Endometrium (tissue), 2 donors: ENCODE measurements around the gene IFNGR2.
"Not testable (repeated sequence)": the region's sequence is repeated elsewhere in the genome, so short reads cannot be mapped to it uniquely, and the experiment has no call there.

Experiments used
- FAIRE-seq: peaks from 2 replicates; lab custom pipeline; 2012; peaks lifted over from hg19 to GRCh38; lab: Jason Lieb, UNC
- donor health status: control.
- donor health status: control.

The IFNGR2 gene

GRCh38 chr21:33437140-33437539 is 33.9 kb downstream of the IFNGR2 start:
- no peak for FAIRE-seq

GRCh38 chr21:33441489-33442477 is 38.6 kb downstream of the IFNGR2 start:
- no peak for FAIRE-seq

GRCh38 chr21:33443194-33443593 is 40.0 kb downstream of the IFNGR2 start:
- no peak for FAIRE-seq

- no peak for FAIRE-seq
Observed at GRCh38 chr21:33444499-33444898, 41.3 kb downstream of the IFNGR2 start.

GRCh38 chr21:33446620-33447019 is 43.4 kb downstream of the IFNGR2 start:
- FAIRE-seq = not testable (repeated sequence)

- FAIRE-seq = no peak
Observed at GRCh38 chr21:33449616-33450015, 46.4 kb downstream of the IFNGR2 start.

GRCh38 chr21:33451634-33452071 is 48.4 kb downstream of the IFNGR2 start:
- FAIRE-seq = no peak

GRCh38 chr21:33452362-33452761 is 49.1 kb downstream of the IFNGR2 start:
- FAIRE-seq = no peak

GRCh38 chr21:33455686-33456446 is 52.7 kb downstream of the IFNGR2 start:
- no peak for FAIRE-seq

GRCh38 chr21:33458861-33459260 is 55.6 kb downstream of the IFNGR2 start:
- no peak for FAIRE-seq

- FAIRE-seq = no peak
Observed at GRCh38 chr21:33461538-33462250, 58.5 kb downstream of the IFNGR2 start.

- FAIRE-seq = not testable (repeated sequence)
Observed at GRCh38 chr21:33469183-33469582, 66.0 kb downstream of the IFNGR2 start.

- FAIRE-seq = no peak
Observed at GRCh38 chr21:33470701-33471100, 67.5 kb downstream of the IFNGR2 start.

GRCh38 chr21:33473344-33473743 is 70.1 kb downstream of the IFNGR2 start:
- FAIRE-seq = no peak

- no peak for FAIRE-seq
Observed at GRCh38 chr21:33477066-33477465, 73.9 kb downstream of the IFNGR2 start.

- FAIRE-seq = no peak
Observed at GRCh38 chr21:33478182-33478581, 75.0 kb downstream of the IFNGR2 start.

GRCh38 chr21:33478935-33479678 is 75.9 kb downstream of the IFNGR2 start:
- no peak for FAIRE-seq

- FAIRE-seq = no peak
Observed at GRCh38 chr21:33479679-33480480, 76.7 kb downstream of the IFNGR2 start, which contains the start of gene TMEM50B. Gene TMEM50B, minus strand, starts transcription at chr21:33479974. Its CDS starts 11,089 bp downstream, at chr21:33468885.

GRCh38 chr21:33480481-33481103 is 77.4 kb downstream of the IFNGR2 start:
- no peak for FAIRE-seq

- FAIRE-seq = no peak
Observed at GRCh38 chr21:33481314-33481943, 78.2 kb downstream of the IFNGR2 start.
